GM12872 (cell line): ENCODE measurements around the gene MAPKAP1.

Experiments used
- TF ChIP-seq, protein P1 (sequence below): IDR thresholded peaks from 3 replicates; pipeline ENCODE4 v1.5.1; 2011; ENCODE audit warnings: low read depth, mild to moderate bottlenecking, low read length, moderate library complexity; ENCODE audit not compliant: insufficient read depth

Gene MAPKAP1

DNA sequence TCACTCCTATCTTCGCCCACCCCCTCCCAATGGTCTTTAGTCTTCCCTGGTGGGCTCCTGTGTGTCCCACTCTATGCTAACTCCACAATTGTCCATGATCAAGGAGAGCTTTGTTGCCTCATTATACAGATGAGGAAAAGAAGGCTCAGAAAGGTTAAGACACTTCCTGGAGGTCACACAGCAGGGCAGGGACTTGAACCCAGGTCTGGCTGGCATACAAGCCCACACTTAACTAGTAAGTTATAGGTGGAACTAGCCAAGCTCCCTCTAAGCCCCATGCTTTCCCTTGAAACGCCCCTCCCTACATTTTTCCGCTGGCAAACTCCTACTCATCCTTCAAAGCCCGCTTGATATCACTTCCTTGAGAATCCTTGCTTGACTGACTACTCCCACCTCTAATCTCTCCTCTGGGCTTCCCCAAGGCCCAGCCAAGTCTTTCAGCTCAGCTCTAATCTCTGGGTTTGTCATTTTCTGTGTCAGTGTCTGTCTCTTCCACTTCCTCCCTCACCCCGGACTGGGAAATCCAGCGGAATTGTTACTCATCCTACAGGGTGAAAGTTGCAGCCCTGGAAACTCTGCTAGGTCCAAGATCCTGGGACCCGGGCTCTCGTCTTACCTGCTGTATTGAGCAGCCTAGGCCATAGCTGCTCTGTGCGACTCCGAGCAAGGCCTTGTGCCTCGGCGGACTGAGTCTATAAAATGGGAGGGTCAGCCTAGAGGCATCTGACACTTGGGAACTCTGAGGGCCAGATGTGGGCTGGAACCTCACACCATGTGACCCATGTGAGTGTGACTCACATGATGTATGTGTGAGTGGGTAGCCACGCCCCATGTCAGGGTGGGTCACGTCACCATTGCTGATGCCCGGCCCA, 300.8 kb downstream of the MAPKAP1 start:
- TF ChIP-seq, protein P1, sequence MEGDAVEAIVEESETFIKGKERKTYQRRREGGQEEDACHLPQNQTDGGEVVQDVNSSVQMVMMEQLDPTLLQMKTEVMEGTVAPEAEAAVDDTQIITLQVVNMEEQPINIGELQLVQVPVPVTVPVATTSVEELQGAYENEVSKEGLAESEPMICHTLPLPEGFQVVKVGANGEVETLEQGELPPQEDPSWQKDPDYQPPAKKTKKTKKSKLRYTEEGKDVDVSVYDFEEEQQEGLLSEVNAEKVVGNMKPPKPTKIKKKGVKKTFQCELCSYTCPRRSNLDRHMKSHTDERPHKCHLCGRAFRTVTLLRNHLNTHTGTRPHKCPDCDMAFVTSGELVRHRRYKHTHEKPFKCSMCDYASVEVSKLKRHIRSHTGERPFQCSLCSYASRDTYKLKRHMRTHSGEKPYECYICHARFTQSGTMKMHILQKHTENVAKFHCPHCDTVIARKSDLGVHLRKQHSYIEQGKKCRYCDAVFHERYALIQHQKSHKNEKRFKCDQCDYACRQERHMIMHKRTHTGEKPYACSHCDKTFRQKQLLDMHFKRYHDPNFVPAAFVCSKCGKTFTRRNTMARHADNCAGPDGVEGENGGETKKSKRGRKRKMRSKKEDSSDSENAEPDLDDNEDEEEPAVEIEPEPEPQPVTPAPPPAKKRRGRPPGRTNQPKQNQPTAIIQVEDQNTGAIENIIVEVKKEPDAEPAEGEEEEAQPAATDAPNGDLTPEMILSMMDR = no peak

DNA sequence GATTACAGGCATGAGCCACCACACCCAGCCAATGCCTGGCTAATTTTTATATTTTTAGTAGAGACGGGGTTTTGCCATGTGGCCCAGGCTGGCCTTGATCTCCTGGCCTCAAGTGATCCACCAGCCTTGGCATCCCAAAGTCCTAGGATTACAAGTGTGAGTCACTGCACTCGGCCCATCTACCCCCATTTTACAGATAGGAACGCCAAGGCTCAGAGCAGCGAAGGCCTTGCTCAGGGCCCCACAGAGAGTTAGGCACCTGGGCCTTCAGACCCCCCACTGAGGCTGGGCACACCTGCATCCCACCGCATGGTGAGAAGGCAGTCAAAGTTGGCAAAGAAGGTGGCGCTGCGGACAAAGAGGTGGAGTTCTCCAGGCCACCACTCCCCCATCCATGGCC, 302.3 kb downstream of the MAPKAP1 start:
- TF ChIP-seq, protein P1 = no peak

DNA sequence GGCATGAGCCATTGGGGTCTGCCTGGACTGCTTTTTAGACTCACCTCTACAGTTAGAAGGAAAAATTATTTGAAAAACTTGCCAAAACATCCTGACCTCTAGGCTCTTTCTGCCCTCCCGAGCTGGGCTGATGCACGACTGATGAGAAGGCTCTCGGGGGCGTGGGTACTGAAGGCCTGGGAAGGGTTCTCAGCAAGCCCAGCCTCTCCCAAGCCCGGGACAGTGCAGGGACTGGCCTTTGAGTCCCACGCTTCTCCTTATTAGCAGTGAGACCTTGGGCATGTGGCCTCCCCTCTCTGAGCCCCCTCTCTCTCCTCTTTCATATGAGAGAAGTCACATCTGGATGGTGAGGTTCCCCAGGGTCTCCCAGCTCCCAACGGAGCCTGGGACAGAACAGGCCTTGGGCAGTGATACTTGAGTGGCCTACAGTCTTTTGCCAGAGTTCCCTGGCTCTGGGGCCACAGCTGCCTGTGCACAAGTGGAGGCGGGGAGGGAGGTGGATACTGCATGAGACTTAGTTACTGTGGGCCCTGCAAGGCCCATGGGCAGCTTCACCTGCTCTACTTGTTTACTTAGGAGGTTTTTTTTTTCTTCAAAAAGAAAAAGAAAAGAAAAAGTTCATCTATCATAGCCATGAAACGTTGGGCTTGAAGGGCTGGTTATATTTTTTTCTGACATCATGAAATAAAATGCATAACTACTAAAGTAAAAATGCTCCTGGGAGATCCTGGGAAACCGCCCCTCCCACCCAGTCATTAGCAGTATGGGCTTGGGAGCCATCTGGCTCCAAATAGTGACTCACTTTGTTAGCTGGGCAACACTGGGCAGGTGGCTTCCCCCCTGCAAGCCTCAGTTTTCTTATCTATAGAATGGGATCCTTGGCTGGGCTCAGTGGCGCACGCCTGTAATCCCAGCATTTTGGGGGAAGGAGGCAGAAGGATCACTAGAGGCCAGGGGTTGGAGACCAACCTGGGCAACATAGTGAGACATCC, 306.0 kb downstream of the MAPKAP1 start:
- TF ChIP-seq, protein P1 = no peak

DNA sequence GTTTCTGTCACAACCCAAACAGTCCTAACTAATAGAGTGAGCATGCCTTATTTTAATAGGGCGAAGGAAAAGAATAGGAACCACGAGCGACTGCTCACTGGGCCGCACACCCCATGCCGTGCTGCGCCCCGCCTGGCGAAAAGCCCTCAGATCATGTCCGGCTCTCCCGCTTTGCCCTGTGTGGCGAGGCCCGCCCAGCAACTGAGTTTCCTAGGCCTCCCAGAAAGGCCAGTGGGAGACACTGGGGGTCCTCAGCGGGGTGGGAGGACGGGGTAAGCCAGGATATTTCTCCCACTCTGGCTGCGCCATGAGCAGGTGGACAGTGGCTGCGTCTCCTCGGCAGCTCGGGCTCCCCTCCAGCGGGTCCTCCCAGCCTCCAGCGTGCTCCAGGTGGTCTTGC, 307.3 kb downstream of the MAPKAP1 start:
- TF ChIP-seq, protein P1 = no peak

DNA sequence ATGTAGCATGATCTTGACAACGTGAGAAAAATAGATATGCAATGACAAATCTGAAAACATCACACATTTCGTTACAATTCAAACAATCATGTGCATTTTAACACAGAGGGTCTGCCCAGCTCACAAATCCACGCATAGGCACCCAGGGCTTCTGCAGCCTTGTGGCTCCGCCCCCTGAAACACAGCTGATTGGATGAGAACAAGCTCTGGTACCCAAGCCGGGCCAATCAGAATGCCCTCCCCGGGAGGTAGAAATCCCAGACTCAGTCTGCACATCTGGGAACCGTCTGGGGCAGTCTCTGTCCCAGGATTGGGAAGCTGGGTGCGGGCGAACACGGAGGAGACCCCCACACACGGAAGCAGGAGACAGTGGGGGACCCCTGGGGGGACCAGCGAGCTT, 307.8 kb downstream of the MAPKAP1 start:
- TF ChIP-seq, protein P1 = no peak

DNA sequence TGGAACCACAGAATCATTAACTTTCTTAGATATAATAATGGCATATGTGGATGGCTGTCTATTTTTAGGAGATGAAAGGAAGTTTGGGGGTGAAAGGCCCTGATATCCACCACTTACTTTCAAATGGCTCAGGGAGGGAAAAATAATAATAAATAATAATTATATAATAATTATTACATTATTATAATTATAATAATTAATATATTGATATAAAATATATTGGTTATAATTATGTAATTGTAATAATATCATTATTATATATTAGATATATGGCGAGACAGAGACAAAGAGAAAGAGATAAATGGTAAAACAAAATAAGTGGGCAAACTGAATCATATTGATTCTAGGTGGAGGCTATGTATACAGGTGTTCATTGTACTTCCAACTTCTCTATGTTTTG, 308.8 kb downstream of the MAPKAP1 start:
- TF ChIP-seq, protein P1 = no peak

DNA sequence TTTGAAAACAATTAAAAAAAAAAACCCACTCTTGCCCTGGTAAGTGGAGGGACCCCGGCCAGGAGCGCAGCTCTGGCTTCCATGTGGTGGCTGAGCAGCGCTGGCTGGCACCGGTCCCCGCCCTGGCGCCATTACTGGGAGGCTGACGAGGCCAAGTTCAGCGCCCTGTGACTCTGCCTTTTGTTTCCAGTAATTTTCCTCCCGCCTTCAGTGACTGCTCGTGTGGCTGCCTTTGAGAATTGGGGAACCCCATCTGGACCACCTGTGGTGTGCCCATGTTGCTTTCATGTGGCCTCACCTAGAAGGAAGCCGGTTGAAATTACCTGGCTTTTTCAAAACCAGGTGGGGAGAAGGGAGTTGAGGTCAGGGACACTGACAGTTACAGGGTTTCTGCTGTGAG, 309.3 kb downstream of the MAPKAP1 start:
- TF ChIP-seq, protein P1 = no peak
